Mucosa of rectum (tissue), 2 donors: Measurements from ENCODE around the gene TUBG2.
A peak's percentile ranks its signal among the peaks of the same experiment; 100 is the strongest.
"Not testable (repeated sequence)": the region's sequence is repeated elsewhere in the genome, so short reads cannot be mapped to it uniquely, and the experiment has no call there.

ENCODE experiments used
- H3K27ac ChIP-seq, 2 donors: one replicate each; pipeline ENCODE4 v1.7.0; 2013; ENCODE audit warnings: inconsistent platforms in 2 of 2, low read depth in 2 of 2, low read length in 2 of 2
- H3K27me3 ChIP-seq, 2 donors: one replicate each; pipeline ENCODE4 v1.7.0; 2013; ENCODE audit warnings: low read length in 2 of 2; ENCODE audit not compliant: control insufficient read depth in 2 of 2, insufficient read depth in 2 of 2
- H3K36me3 ChIP-seq, 2 donors: one replicate each; pipeline ENCODE4 v1.7.0; 2013; ENCODE audit warnings: low read length in 2 of 2; ENCODE audit not compliant: control insufficient read depth in 2 of 2, insufficient read depth in 2 of 2
- H3K4me1 ChIP-seq, 2 donors: one replicate each; pipeline ENCODE4 v1.7.0; 2013; ENCODE audit warnings: low read length in 2 of 2, mild to moderate bottlenecking in 1 of 2; ENCODE audit not compliant: control insufficient read depth in 2 of 2, insufficient read depth in 2 of 2
- H3K4me3 ChIP-seq, 2 donors: one replicate each; pipeline ENCODE4 v1.7.0; 2013; ENCODE audit warnings: low read length in 2 of 2
- H3K9ac ChIP-seq, 2 donors: one replicate each; pipeline ENCODE4 v1.7.0; 2013; ENCODE audit warnings: low read length in 2 of 2, low read depth in 1 of 2, mild to moderate bottlenecking in 1 of 2
- H3K9me3 ChIP-seq, 2 donors: one replicate each; pipeline ENCODE4 v1.7.0; 2013; ENCODE audit warnings: low read length in 2 of 2; ENCODE audit not compliant: control insufficient read depth in 2 of 2
- donor health status: healthy.
- donor health status: Normal muscosa, but diverticular disease.

Gene TUBG2

DNA sequence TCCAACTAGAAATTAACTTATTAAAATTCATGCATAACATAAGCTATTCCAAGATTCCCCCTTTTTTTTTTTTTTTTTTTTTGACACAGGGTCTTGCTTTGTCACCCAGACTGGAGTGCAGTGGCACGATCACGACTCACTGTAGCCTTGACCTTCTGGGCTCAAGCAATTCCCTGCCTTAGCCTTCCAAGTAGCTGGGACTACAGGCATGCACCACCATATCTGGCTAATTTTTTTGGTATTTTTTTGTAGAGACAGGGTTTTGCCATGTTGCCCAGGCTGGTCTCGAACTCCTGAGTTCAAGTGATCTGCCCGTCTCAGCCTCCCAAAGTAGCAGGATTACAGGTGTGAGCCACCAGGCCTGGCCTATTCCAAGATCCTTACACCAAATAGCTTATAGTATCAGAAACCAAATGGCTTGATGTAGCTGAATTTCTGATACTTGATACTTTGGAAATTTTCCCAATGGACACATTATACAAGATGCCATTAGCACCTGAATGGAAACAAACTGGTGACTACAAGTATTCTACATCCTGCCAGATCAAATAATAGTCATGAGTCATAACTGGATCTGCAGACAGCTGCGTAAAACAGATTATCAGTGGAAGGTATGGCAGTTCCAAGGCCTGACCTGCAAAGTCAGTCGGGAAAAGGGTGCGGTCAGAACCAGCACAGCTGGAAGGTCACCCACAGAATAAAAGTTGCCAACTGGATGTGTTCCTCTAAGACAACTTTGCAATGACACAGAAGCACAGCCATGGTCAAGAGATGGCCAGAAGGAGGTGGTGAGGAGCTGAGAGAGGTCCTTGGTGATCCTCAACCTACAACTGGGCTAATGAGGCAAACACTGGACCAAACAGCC is 35.1 kb upstream of the TUBG2 start:
- Histone ChIP-seq H3K9me3 (no peaks in the 10 kb centered on the region), H3K4me1 (peaks cover under 1 to 6% of the 10 kb centered on the region in 2 donors), H3K9ac (no peak overlapping the region), H3K27me3 (no peaks in the 10 kb centered on the region), H3K4me3 (no peak overlapping the region), H3K36me3 (no peaks in the 10 kb centered on the region), H3K27ac (peak overlapping the region; percentile 33 to 66)

DNA sequence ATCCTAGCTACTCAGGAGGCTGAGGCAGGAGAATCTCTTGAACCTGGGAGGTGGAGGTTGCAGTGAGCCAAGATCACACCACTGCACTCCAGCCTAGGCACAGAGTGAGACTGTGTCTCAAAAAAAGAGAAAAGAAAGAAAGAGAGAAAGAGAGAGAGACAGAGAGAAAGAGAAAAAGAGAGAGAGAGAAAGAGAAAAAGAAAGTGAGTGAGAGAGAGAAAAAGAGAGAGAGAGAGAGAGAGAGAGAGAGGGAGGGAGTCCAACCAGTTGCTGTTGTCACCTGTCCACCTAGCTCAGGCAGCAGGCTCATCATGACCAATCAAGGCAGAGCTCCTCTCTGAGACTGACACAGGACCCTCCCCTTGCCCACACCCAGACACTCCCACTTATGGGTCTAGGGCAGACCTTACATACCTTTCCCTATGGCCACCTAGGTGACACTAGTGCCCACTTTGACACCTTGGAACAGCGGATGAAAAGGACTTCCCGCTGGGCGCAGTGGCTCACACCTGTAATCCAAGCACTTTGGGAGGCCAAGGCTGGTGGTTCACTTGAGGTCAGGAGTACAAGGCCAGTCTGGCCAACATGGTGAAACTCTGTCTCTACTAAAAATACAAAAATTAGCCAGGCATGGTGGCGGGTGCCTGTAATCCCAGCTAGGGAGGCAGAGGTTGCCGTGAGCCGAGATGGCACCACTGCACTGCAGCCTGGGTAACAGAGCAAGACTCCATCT is 31.9 kb upstream of the TUBG2 start:
- not testable (repeated sequence) for H3K4me3 ChIP-seq, H3K27me3 ChIP-seq, H3K36me3 ChIP-seq, H3K27ac ChIP-seq, H3K9me3 ChIP-seq, H3K4me1 ChIP-seq, H3K9ac ChIP-seq

DNA sequence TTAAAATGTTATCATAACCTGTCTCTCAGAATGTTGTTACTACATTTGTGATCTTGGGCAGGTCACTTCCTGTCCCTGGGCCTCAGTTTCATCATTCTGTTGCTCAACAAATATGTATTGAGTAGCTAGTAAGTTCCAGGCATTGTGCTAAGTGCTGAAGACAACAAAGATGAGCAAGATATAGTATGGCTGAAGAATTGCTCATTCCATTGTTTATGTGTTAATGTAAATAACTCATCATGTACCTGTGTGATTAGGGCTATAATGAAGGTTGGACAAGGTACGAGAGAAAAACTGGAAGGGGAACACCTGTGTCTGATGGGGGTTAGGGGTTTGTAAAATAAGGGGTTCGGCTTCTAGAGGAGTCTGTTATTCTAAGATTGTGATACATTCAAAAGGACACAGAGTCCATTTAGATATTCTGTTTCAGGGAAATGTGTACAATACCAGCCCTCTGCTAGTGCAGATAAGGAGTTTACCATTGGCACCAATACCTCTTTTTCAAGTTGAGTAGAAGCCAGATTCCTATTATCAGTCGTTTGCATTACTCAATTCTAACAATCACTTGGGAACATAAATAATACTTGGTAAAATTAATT is 29.6 kb upstream of the TUBG2 start:
- Histone ChIP-seq H3K9ac (no peak overlapping the region), H3K36me3 (no peaks in the 10 kb centered on the region), H3K4me1 (peaks cover 0 to under 1% of the 10 kb centered on the region in 2 donors), H3K4me3 (no peak overlapping the region), H3K9me3 (no peaks in the 10 kb centered on the region), H3K27ac (no peak overlapping the region), H3K27me3 (no peaks in the 10 kb centered on the region)

DNA sequence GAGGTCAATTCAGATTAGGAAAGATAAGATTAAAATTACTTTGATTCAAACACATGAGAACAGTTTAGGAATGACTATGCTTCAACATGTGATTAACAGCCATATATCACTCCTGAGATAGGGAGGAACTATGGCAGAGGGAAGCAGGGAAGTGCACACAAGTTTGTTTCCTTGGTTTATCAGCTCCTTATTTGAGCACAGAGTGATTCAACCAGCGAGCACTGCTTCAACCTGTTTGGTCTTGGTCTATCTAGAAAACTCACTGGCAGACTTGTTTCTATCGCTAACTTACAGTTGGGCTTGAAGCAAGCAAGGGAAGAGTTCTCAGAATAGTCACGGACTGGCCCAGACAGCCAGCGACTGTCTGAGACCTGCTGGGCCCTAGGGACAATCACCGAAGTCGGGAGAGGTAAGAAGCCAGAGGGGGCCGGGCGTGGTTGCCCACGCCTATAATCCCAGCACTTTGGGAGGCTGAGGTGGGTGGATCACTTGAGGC is 26.1 kb upstream of the TUBG2 start:
- no peaks in the 10 kb centered on the region for H3K4me1 ChIP-seq
- H3K27ac ChIP-seq: no peak overlapping the region
- H3K4me3 ChIP-seq: no peak overlapping the region
- H3K9me3 ChIP-seq: no peaks in the 10 kb centered on the region
- no peaks in the 10 kb centered on the region for H3K36me3 ChIP-seq
- H3K27me3 ChIP-seq: no peaks in the 10 kb centered on the region
- H3K9ac ChIP-seq: no peak overlapping the region

DNA sequence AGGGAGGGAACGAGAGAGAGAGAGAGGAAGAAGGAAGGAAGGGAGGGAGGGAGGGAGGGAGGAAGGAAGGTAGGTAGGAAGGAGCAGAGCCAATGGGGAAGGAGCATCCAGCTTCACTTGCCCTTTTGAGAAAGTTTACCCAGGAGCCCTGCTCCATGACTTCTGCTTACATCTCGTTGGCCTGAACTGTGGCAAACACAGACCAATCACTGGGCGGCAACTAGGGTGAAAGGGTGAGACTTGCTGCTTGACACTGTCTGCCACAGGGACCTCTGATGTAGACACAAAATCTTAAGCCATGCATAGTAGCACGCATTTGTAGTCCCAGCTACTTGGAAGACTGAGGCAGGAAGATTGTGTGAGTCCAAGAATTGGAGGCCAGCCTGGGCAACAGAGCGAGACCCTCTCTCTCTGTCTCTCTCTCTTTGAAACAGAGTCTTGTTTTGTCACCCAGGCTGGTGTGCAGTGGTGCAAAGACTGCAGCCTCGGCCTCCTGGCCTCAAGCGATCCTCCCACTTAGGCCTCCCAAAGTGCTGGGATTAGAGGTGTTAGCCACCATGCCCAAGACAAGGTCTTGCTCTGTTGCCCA is 19.5 kb upstream of the TUBG2 start:
- Histone ChIP-seq H3K27me3 (no peaks in the 10 kb centered on the region), H3K9ac (no peak overlapping the region), H3K4me1 (no peaks in the 10 kb centered on the region), H3K36me3 (no peaks in the 10 kb centered on the region), H3K4me3 (no peak overlapping the region), H3K27ac (no peak overlapping the region), H3K9me3 (no peaks in the 10 kb centered on the region)

DNA sequence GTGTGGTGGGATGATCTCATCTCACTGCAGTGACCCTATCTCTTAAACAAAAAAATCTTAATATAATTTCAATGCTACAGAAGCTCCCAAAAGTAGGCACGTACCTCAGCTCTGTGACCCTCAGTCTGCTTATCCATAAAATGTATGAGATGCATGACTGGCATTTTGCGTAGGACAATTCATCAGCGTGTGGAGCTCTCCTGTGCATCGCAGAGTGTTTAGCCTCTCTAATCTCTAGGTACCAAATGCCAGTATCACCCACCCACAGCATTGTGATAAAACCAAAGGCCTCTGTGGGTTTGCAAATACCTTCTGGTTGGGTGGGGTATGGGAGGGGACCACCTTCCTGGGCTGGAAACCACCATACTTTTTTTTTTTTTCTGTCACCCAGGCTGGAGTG is 19.0 kb upstream of the TUBG2 start:
- H3K9ac ChIP-seq: no peak overlapping the region
- H3K36me3 ChIP-seq: no peaks in the 10 kb centered on the region
- H3K27me3 ChIP-seq: no peaks in the 10 kb centered on the region
- no peaks in the 10 kb centered on the region for H3K9me3 ChIP-seq
- H3K4me1 ChIP-seq: no peaks in the 10 kb centered on the region
- no peak overlapping the region for H3K4me3 ChIP-seq
- no peak overlapping the region for H3K27ac ChIP-seq

DNA sequence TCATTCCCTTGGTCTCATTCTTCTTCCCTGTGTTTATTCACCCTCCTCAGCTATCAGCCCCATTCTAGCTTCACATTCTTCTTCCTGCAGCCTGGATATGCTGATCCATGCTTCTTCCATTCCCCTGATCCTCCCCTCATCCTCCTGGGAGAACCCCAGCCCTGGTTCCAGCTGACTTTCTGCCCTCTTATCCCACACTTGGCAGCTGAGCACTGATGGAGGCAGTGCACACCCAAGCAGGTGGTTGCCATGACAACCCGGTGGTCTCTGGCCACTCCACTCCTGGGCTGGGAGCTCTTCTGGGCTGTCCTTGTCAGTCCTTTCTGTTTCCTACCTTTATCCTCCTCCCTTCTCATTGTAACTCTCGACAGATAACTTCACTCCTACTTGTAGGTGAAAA is 16.7 kb upstream of the TUBG2 start:
- H3K4me1 ChIP-seq: no peaks in the 10 kb centered on the region
- no peaks in the 10 kb centered on the region for H3K36me3 ChIP-seq
- no peak overlapping the region for H3K9ac ChIP-seq
- no peak overlapping the region for H3K4me3 ChIP-seq
- H3K27ac ChIP-seq: no peak overlapping the region
- H3K9me3 ChIP-seq: no peaks in the 10 kb centered on the region
- no peaks in the 10 kb centered on the region for H3K27me3 ChIP-seq

DNA sequence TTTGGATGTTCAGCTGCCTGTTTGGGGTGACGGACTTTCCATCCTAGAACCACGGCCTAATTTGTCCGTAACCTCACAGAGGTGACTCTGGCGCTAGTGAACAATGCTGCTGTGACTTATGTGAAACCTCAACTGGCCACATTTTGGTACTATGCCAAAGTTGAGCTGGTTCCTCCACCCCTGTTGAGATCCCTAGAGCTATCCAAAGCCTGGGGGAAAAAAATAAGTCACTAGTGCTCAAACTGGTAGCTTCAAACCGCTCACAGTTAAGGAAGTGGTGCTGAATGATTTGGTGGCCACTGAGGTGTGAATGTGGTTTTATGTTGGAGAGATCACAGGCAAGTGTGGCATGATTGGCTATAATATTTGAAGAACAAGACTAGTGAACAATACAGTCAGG is 11.3 kb upstream of the TUBG2 start:
- Histone ChIP-seq H3K27ac (no peak overlapping the region), H3K36me3 (no peaks in the 10 kb centered on the region), H3K9me3 (no peaks in the 10 kb centered on the region), H3K9ac (no peak overlapping the region), H3K27me3 (no peaks in the 10 kb centered on the region), H3K4me1 (no peaks in the 10 kb centered on the region), H3K4me3 (no peak overlapping the region)

DNA sequence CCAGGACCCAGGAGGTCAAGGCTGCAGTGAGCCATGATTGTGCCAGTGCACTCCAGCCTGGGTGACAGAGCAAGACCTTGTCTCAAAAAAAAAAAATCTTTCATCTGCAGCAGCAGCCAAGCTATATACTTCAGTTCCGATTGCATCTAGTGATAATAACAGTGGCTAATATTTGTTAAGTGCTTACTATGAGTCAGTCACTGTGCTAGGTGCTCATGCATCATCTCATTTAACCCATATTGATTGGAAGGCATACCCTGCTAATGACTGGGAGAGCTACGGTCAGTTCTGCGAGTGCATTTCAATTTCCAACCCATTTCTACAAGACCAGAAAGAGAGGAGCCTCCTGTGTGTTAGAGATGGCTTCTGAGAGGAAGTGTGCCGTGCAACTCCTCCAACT is 7.7 kb upstream of the TUBG2 start:
- Histone ChIP-seq H3K9ac (no peak overlapping the region), H3K27ac (no peak overlapping the region), H3K36me3 (no peaks in the 10 kb centered on the region), H3K4me1 (no peaks in the 10 kb centered on the region), H3K9me3 (no peaks in the 10 kb centered on the region), H3K4me3 (no peak overlapping the region), H3K27me3 (peaks cover 0 to 2% of the 10 kb centered on the region in 2 donors)
